HepG2 (cell line): ENCODE measurements around the gene SCN4B. TPM values are rescaled to one million over a fixed set of nuclear protein-coding genes. Genes with fewer than 3 reads are reported as not detected.

ENCODE experiments used
- KIAA2018 ChIP-seq: sonication (generic); formaldehyde crosslinking; IDR thresholded peaks from 2 replicates; pipeline ENCODE4 v1.5.0; 2020; ENCODE audit warnings: mild to moderate bottlenecking, missing genetic modification reagents, borderline replicate concordance
- MIER2 ChIP-seq: IDR thresholded peaks from 2 replicates; pipeline ENCODE4 v1.6.1; 2016; ENCODE audit warnings: missing biosample characterization, missing genetic modification reagents
- MNT ChIP-seq: fragments of 450-650 bp; IDR thresholded peaks from 2 replicates; pipeline ENCODE4 v1.6.1; 2016
- SNAPC5 ChIP-seq: sonication (generic); formaldehyde crosslinking; IDR thresholded peaks from 2 replicates; pipeline ENCODE4 v1.8.1; 2023; ENCODE audit warnings: mild to moderate bottlenecking, missing genetic modification reagents, borderline replicate concordance
- TCF7 ChIP-seq: sonication (generic); IDR thresholded peaks from 2 replicates; pipeline ENCODE4 v1.6.1; 2016; ENCODE audit warnings: antibody characterized with exemption, low read depth
- ZBTB25 ChIP-seq: IDR thresholded peaks from 2 replicates; pipeline ENCODE4 v1.6.1; 2018; ENCODE audit warnings: missing genetic modification reagents
- ZNF143 ChIP-seq: sonication (generic); formaldehyde crosslinking; IDR thresholded peaks from 2 replicates; pipeline ENCODE4 v1.4.0; 2020; ENCODE audit warnings: missing genetic modification reagents
- ZNF318 ChIP-seq: sonication (generic); formaldehyde crosslinking; IDR thresholded peaks from 2 replicates; pipeline ENCODE4 v1.4.0; 2020; ENCODE audit warnings: mild to moderate bottlenecking, missing genetic modification reagents
- polyA plus RNA-seq, 8 experiments: library from polyadenylated mRNA; depleted of rRNA in 3 of 8; stranded (reverse) in 7 of 8; unstranded in 1 of 8; fragments of >200 nt; fragmentation: Illumina TruSeq in 4 of 8; extraction: Trizol in 4 of 8; gene quantifications; 2 replicates each; pipeline versions ENCODE4 v1.2.1 to v1.2.3, GENCODE V29; 2011 to 2016; ENCODE audit warnings: low read depth in 4 of 8, missing spikeins in 1 of 8, mixed read lengths in 1 of 8; ENCODE audit not compliant: insufficient read depth in 1 of 8
- total RNA-seq, 5 experiments: library from RNA; depleted of rRNA; stranded (reverse); fragments of >200 nt; fragmentation: Illumina TruSeq; extraction: Trizol; gene quantifications; 2 replicates each; pipeline ENCODE4 v1.2.3, GENCODE V29; 2016; ENCODE audit warnings: low read depth in 1 of 5

Gene SCN4B
- total and polyA plus RNA-seq, 2 of the 13 experiments (the other 11 are each of a cell fraction or from before 2014, with no cell fraction given): 0.04 to 0.29 TPM

GRCh38 chr11:118194835-118195627 lies 42.4 kb upstream of the SCN4B start (continued):
- TF ChIP-seq SNAPC5 (CRISPR knock-in tag): 0 out of 2 replicates have a peak, but pooled peaks have one; percentile 46
- TF ChIP-seq KIAA2018: 0 out of 2 replicates have a peak, but pooled peaks have one; percentile 58
- peak; percentile 88 for TF ChIP-seq TCF7
- no peak for TF ChIP-seq MIER2 (CRISPR knock-in tag)
- peak; percentile 34; the same call in 1 of the 2 replicates for TF ChIP-seq MNT
- TF ChIP-seq ZNF143 (CRISPR knock-in tag): peak; percentile 48; the same call in 1 of the 2 replicates
- TF ChIP-seq ZBTB25 (CRISPR knock-in tag): 0 out of 2 replicates have a peak, but pooled peaks have one; percentile 5
- no peak for TF ChIP-seq ZNF318 (CRISPR knock-in tag)
